HG03460 (cell line): Measurements from ENCODE around the gene MAN2B2.
A peak's percentile ranks its signal among the peaks of the same experiment; 100 is the strongest.
"Not testable (repeated sequence)": the region's sequence is repeated elsewhere in the genome, so short reads cannot be mapped to it uniquely, and the experiment has no call there.

Source experiments
- ATAC-seq: cut with Tn5 transposase; IDR thresholded peaks from one replicate; pipeline ENCODE4 v1.9.1; 2021; ENCODE audit not compliant: unreplicated experiment

Gene MAN2B2

GRCh38 chr4:6640292-6641163, 65.5 kb downstream of the MAN2B2 start, which contains the start of gene MRFAP1:
MRFAP1 (plus strand) TSS chr4:6640685; CDS start chr4:6640863, 178 bp downstream.
- ATAC-seq: peak; percentile 84

- ATAC-seq: peak; percentile 12
Observed at GRCh38 chr4:6641164-6641970, 66.4 kb downstream of the MAN2B2 start.

- no peak for ATAC-seq
Observed at GRCh38 chr4:6641971-6642320, 67.0 kb downstream of the MAN2B2 start.

- no peak for ATAC-seq
Observed at GRCh38 chr4:6643141-6643847, 68.3 kb downstream of the MAN2B2 start.

- ATAC-seq: no peak
Observed at GRCh38 chr4:6644792-6645530, 70.0 kb downstream of the MAN2B2 start.

- no peak for ATAC-seq
Observed at GRCh38 chr4:6647169-6647568, 72.2 kb downstream of the MAN2B2 start.

GRCh38 chr4:6647582-6648230, 72.7 kb downstream of the MAN2B2 start:
- no peak for ATAC-seq

- no peak for ATAC-seq
Observed at GRCh38 chr4:6649216-6649615, 74.2 kb downstream of the MAN2B2 start.

- ATAC-seq: not testable (repeated sequence)
Observed at GRCh38 chr4:6654211-6654610, 79.2 kb downstream of the MAN2B2 start.

- ATAC-seq: not testable (repeated sequence)
Observed at GRCh38 chr4:6655291-6655690, 80.3 kb downstream of the MAN2B2 start.

- no peak for ATAC-seq
Observed at GRCh38 chr4:6655924-6656323, 80.9 kb downstream of the MAN2B2 start.

GRCh38 chr4:6657242-6658208, 82.5 kb downstream of the MAN2B2 start:
- no peak for ATAC-seq

GRCh38 chr4:6658209-6658595, 83.2 kb downstream of the MAN2B2 start:
- ATAC-seq: no peak

GRCh38 chr4:6658597-6659075, 83.6 kb downstream of the MAN2B2 start:
- ATAC-seq: no peak

- ATAC-seq: no peak
Observed at GRCh38 chr4:6659897-6660296, 84.9 kb downstream of the MAN2B2 start.

GRCh38 chr4:6660430-6660829, 85.4 kb downstream of the MAN2B2 start:
- ATAC-seq: no peak

GRCh38 chr4:6662591-6662990, 87.6 kb downstream of the MAN2B2 start:
- no peak for ATAC-seq

GRCh38 chr4:6663596-6664393, 88.8 kb downstream of the MAN2B2 start:
- ATAC-seq: no peak
